ENCODE results near the gene ZC2HC1B. TPM values are rescaled to one million over a fixed set of nuclear protein-coding genes. Genes with fewer than 3 reads are reported as not detected.
"Not testable (repeated sequence)": the region's sequence is repeated elsewhere in the genome, so short reads cannot be mapped to it uniquely, and the experiment has no call there.

Gene ZC2HC1B
- total and polyA plus RNA-seq, 4 donors, result not detected

DNA sequence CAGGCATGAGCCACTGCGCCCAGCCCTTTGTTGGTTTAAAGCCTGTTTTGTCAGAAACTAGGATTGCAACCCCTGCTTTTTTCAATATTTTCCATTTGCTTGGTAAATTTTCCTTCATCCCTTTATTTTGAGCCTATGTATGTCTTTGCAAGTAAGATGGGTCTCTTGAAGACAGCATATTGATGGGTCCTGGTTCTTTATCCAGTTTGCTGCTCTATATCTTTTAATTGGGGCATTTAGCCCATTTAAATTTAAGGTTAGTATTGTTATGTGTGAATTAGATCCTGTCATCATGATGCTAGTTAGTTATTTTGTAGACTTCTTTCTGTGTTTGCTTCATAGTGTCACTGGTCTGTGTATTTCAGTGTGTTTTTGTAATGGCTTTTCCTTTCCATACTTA, 46.8 kb downstream of the ZC2HC1B start:
- peaks cover 0 to 1% (median 0%) of the 10 kb centered on the region in 4 donors for H3K9me3 ChIP-seq (ENCODE audit: control insufficient read depth in 4 of 4, low read length in 3 of 4)
- H3K27me3 ChIP-seq (ENCODE audit: control insufficient read depth in 4 of 4, insufficient read depth in 4 of 4, low read length in 3 of 4), result no peaks in the 10 kb centered on the region
- H3K36me3 ChIP-seq (ENCODE audit: control insufficient read depth in 4 of 4, insufficient read depth in 3 of 4, low read depth in 1 of 4, low read length in 3 of 4), result no peaks in the 10 kb centered on the region
- H3K4me3 ChIP-seq (ENCODE audit: low read depth in 1 of 3, low read length in 3 of 3), result no peak overlapping the region
- no peak for DNase-seq (ENCODE audit: low spot score)
- WGBS, result 92% methylated on average over 1 of the region's 1 CpG
- TF ChIP-seq YY1 (IDR thresholded peaks at IDR 0.05) (no peak), RAD21 (IDR thresholded peaks at IDR 0.05) (no peak), TAF1 (conservative IDR thresholded peaks at IDR 0.05) (no peak), FOXA2 (IDR thresholded peaks at IDR 0.05) (no peak), NR2F2 (IDR thresholded peaks at IDR 0.05) (no peak), HNF4A (conservative IDR thresholded peaks at IDR 0.05) (no peak), RXRA (IDR thresholded peaks at IDR 0.05) (no peak), HNF4G (IDR thresholded peaks at IDR 0.05) (no peak), FOXA1 (IDR thresholded peaks at IDR 0.05) (no peak)
- TF ChIP-seq, protein P1, sequence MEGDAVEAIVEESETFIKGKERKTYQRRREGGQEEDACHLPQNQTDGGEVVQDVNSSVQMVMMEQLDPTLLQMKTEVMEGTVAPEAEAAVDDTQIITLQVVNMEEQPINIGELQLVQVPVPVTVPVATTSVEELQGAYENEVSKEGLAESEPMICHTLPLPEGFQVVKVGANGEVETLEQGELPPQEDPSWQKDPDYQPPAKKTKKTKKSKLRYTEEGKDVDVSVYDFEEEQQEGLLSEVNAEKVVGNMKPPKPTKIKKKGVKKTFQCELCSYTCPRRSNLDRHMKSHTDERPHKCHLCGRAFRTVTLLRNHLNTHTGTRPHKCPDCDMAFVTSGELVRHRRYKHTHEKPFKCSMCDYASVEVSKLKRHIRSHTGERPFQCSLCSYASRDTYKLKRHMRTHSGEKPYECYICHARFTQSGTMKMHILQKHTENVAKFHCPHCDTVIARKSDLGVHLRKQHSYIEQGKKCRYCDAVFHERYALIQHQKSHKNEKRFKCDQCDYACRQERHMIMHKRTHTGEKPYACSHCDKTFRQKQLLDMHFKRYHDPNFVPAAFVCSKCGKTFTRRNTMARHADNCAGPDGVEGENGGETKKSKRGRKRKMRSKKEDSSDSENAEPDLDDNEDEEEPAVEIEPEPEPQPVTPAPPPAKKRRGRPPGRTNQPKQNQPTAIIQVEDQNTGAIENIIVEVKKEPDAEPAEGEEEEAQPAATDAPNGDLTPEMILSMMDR (IDR thresholded peaks at IDR 0.05; ENCODE audit: low read depth, low read length, missing input control), result no peak
- no peak overlapping the region for H3K27ac ChIP-seq (ENCODE audit: low read depth in 1 of 2, low read length in 2 of 2)
- no peaks in the 10 kb centered on the region for H3K4me1 ChIP-seq (ENCODE audit: control insufficient read depth in 4 of 4, insufficient read depth in 4 of 4, low read length in 3 of 4)
- H3K9ac ChIP-seq (ENCODE audit: low read depth in 1 of 2, low read length in 2 of 2), result no peak overlapping the region

DNA sequence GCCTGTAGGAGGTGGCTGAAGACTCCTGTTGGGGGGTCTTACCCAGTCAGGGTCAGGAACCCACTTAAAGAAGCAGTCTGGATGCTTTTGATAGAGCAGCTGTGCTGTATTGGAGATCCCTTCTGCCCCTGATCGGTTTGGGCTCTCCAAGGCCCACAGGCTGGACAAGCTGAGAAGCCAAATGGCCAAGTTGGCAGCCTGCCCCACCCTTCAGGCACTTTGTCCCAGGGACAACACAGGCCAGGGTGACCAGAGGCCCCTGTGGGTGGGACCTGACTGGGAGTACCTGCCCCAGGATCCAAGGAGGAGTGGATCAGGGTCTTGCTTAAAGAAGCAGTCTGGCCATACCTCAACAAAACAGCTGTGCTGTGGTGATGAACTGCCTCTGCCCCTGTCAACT, 48.4 kb downstream of the ZC2HC1B start:
- DNase-seq (ENCODE audit: low spot score), result no peak
- WGBS, result 90% methylated on average over 1 of the region's 1 CpG
- no peak overlapping the region for H3K27ac ChIP-seq (ENCODE audit: low read depth in 1 of 2, low read length in 2 of 2)
- no peak overlapping the region for H3K9ac ChIP-seq (ENCODE audit: low read depth in 1 of 2, low read length in 2 of 2)
- H3K4me3 ChIP-seq (ENCODE audit: low read depth in 1 of 3, low read length in 3 of 3), result no peak overlapping the region
- H3K4me1 ChIP-seq (ENCODE audit: control insufficient read depth in 4 of 4, insufficient read depth in 4 of 4, low read length in 3 of 4), result no peaks in the 10 kb centered on the region
- H3K27me3 ChIP-seq (ENCODE audit: control insufficient read depth in 4 of 4, insufficient read depth in 4 of 4, low read length in 3 of 4), result no peaks in the 10 kb centered on the region
- TF ChIP-seq HNF4G (IDR thresholded peaks at IDR 0.05), result no peak
- TF ChIP-seq, protein P2, sequence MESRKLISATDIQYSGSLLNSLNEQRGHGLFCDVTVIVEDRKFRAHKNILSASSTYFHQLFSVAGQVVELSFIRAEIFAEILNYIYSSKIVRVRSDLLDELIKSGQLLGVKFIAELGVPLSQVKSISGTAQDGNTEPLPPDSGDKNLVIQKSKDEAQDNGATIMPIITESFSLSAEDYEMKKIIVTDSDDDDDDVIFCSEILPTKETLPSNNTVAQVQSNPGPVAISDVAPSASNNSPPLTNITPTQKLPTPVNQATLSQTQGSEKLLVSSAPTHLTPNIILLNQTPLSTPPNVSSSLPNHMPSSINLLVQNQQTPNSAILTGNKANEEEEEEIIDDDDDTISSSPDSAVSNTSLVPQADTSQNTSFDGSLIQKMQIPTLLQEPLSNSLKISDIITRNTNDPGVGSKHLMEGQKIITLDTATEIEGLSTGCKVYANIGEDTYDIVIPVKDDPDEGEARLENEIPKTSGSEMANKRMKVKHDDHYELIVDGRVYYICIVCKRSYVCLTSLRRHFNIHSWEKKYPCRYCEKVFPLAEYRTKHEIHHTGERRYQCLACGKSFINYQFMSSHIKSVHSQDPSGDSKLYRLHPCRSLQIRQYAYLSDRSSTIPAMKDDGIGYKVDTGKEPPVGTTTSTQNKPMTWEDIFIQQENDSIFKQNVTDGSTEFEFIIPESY (IDR thresholded peaks at IDR 0.05), result no peak
- TF ChIP-seq EGR1 (IDR thresholded peaks at IDR 0.05; ENCODE audit: low read depth in 2 of 2), result no peak
- no peak for TF ChIP-seq FOXA2 (IDR thresholded peaks at IDR 0.05)
- no peak for TF ChIP-seq SP1 (IDR thresholded peaks at IDR 0.05)
- TF ChIP-seq HNF4A (conservative IDR thresholded peaks at IDR 0.05), result no peak
- no peak for TF ChIP-seq JUND (IDR thresholded peaks at IDR 0.05)
- TF ChIP-seq, protein P3, sequence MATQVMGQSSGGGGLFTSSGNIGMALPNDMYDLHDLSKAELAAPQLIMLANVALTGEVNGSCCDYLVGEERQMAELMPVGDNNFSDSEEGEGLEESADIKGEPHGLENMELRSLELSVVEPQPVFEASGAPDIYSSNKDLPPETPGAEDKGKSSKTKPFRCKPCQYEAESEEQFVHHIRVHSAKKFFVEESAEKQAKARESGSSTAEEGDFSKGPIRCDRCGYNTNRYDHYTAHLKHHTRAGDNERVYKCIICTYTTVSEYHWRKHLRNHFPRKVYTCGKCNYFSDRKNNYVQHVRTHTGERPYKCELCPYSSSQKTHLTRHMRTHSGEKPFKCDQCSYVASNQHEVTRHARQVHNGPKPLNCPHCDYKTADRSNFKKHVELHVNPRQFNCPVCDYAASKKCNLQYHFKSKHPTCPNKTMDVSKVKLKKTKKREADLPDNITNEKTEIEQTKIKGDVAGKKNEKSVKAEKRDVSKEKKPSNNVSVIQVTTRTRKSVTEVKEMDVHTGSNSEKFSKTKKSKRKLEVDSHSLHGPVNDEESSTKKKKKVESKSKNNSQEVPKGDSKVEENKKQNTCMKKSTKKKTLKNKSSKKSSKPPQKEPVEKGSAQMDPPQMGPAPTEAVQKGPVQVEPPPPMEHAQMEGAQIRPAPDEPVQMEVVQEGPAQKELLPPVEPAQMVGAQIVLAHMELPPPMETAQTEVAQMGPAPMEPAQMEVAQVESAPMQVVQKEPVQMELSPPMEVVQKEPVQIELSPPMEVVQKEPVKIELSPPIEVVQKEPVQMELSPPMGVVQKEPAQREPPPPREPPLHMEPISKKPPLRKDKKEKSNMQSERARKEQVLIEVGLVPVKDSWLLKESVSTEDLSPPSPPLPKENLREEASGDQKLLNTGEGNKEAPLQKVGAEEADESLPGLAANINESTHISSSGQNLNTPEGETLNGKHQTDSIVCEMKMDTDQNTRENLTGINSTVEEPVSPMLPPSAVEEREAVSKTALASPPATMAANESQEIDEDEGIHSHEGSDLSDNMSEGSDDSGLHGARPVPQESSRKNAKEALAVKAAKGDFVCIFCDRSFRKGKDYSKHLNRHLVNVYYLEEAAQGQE (IDR thresholded peaks at IDR 0.05), result no peak
- TF ChIP-seq YY1 (IDR thresholded peaks at IDR 0.05), result no peak
- TF ChIP-seq RAD21 (IDR thresholded peaks at IDR 0.05), result no peak
- H3K9me3 ChIP-seq (ENCODE audit: control insufficient read depth in 4 of 4, low read length in 3 of 4), result peaks cover 0 to 1% (median 0%) of the 10 kb centered on the region in 4 donors
- no peaks in the 10 kb centered on the region for H3K36me3 ChIP-seq (ENCODE audit: control insufficient read depth in 4 of 4, insufficient read depth in 3 of 4, low read depth in 1 of 4, low read length in 3 of 4)

DNA sequence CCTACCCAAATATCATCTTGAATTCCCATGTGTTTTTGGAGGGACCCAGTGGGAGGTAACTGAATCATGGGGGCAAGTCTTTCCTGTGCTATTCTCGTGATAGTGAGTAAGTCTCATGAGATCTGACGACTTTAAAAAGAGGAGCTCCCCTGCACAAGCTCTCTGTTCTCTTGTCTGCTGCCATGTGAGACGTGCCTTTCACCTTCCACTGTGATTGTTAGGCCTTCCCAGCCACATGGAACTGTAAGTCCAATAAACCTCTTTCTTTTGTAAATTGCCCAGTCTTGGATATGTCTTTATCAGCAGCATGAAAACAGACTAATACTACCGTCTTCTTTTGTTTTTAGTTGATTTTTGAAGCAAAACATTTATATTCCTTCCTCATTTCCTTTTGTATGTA, 52.8 kb downstream of the ZC2HC1B start:
- not testable (repeated sequence) for H3K9me3 ChIP-seq (ENCODE audit: control insufficient read depth in 4 of 4, low read length in 3 of 4); H3K4me1 ChIP-seq (ENCODE audit: control insufficient read depth in 4 of 4, insufficient read depth in 4 of 4, low read length in 3 of 4); H3K27me3 ChIP-seq (ENCODE audit: control insufficient read depth in 4 of 4, insufficient read depth in 4 of 4, low read length in 3 of 4); DNase-seq (ENCODE audit: low spot score); H3K9ac ChIP-seq (ENCODE audit: low read depth in 1 of 2, low read length in 2 of 2); H3K4me3 ChIP-seq (ENCODE audit: low read depth in 1 of 3, low read length in 3 of 3); H3K36me3 ChIP-seq (ENCODE audit: control insufficient read depth in 4 of 4, insufficient read depth in 3 of 4, low read depth in 1 of 4, low read length in 3 of 4); H3K27ac ChIP-seq (ENCODE audit: low read depth in 1 of 2, low read length in 2 of 2)
- WGBS, result 84% methylated on average over 4 of the region's 4 CpGs

Data from liver (tissue), 9 donors.